GM18511 (cell line): ENCODE data around the gene LTK.

Experiments used
- ATAC-seq: cut with Tn5 transposase; IDR thresholded peaks from one replicate; pipeline ENCODE4 v1.9.1; 2021; ENCODE audit warnings: mild to moderate bottlenecking, moderate library complexity; ENCODE audit not compliant: unreplicated experiment

Gene LTK

DNA sequence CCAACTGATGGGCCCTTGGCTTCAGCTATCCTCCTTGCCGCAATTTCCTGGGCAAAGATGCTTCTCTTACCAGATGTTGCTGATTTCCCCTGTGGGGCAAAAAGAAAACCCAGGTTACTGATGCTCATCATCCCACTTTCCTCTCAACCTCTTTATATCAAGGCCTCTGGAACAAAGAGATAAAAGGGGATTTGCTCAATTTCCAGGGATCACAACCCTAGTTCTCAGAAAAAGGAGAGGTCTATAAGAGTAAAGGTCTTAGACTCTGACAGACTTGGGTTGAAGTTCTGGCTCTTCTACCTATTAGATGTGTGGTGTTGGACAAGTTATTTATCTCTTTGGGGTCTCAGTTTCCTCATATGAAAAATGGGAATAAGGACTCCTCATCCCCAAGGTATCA is 21.9 kb upstream of the LTK start:
- ATAC-seq = no peak

DNA sequence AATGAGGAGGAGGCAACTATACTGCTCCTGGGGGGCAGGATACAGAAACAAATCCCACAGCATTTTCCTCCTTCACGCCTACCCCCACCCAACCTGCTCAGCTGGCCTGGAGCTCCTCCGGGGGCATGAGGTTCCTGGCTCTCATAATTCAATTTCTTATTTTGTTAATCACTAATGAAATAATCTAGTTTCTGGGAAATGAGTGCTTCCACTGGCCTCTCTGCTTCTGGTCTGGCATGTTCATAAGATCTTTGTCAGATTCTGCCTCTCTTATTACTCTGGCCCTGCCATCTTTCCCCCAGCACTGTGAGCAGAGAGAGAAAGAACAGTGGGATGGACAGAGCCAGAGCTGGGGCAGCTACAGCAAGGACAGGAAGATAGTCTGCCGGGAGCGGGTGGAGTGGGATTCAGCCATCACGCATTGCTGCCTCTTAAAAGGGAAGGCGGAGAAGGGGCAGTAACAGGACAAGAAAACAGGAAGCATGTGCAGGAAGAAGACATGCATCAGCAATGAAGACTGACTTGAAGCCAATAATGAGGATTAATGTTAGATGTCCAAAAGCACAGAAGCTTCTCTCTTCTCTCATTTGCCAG is 16.8 kb upstream of the LTK start:
- ATAC-seq = no peak

DNA sequence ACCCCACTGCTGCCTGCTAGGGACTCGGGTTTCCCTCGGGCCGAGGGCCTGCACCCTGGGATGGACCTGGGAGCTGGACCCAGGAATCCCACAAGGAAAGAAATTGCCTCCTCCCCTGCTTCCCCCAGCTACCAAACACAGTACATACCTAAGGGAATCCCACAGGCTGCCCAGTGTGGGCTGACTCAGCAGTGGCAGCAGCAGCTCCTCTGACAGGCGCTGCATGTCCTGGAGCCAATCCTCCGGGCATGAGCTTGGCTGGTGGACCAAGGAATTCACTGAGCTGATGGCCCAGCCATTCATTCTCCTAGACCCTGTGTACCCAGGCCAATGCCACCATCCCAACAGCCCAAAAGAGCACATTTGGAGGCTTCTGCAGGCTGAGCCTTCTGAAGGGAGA is 9.5 kb upstream of the LTK start:
- ATAC-seq = no peak

DNA sequence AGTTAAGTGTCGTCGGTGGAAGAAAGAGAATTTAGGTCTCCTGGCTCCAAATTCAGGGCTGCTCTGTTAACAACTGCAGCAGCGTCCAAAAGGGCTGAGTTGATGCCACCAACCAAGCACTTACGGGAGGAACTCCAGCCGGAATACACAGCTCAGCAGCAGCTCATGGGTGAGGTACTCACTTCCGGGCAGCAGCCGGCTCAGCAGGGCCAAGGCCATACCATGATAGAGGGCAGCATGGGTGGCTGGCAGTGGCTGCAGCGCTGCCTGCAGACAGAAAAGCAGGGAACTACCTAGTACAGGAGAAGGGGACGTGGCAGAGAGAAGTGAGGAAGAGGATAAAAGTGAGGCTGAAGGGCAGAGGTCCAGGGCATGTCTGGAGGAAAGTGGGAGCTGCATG is 8.0 kb upstream of the LTK start:
- no peak for ATAC-seq

DNA sequence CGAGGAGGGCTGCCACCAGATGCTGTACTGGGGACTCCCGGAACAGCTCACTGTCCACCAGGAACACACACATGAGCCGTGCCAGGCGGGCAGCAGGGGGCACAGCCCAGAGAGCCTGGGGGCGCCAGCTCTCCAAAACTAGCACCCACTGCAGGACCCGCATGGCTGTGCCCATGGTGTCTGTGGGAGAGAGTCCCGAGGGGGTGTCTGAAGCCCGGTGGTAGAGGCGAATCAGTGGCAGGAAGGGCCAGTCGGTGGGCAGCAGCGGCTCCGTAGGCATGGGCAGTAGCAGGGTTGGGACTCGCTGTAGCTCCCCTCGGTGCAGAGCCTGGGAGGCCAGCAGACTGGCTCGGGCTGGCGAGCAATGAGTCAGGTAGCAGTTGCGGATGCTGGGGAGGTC is 7.0 kb upstream of the LTK start:
- ATAC-seq = no peak

DNA sequence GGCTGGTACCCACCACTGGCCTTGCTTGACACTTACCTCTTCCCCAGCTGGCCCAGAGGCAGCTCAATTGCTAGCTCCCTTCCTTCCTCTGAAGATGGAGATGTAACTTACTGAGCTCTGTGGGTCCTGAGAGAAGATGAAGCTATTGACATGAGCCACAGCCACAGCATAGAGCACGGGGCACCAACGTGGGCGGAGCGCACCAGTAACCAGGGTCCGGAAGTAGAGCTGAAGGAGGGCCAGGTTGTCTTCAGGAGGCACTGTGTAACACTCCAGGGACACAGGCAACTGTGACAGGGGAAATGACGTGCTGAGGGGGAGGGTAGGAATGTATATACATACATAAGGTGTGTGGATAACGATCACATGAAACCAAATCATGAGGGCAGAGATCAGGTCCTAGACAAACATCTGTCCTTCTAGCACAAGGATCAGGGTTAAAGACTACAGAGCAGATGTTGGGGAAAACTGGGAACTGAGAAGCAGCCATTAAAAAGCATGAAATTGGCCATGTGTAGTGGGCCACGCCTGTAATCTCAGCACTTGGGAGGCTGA is 4.3 kb upstream of the LTK start:
- ATAC-seq = no peak

DNA sequence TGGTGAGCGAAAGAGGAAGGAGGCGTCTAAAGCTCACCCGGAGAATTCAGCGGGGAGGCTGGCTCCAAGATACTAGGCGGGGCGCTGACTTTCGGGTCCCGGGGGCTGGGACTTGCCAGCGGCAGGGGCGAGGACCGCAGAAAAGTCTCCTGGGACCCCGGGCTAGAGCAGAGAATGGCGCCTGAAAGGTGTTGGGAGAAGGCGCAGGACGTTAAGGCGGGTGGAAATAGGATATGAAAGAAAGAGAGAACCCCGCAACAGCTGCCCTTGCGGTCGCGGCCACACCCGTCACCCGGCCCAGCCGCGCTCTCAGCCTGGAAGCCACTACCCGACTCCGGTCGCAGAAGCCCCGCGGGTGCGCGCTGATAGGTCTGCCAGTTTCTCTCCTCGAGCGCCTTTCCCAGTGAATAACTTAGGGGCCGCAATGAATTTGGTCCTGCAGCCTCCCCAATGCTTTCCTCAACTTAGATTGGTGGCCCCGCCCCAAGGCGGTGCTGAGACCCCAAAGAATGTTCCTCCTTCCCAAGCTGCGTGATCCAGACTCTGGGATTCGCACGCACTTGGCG is 604 bp downstream of the LTK start:
- peak; percentile 49 for ATAC-seq

DNA sequence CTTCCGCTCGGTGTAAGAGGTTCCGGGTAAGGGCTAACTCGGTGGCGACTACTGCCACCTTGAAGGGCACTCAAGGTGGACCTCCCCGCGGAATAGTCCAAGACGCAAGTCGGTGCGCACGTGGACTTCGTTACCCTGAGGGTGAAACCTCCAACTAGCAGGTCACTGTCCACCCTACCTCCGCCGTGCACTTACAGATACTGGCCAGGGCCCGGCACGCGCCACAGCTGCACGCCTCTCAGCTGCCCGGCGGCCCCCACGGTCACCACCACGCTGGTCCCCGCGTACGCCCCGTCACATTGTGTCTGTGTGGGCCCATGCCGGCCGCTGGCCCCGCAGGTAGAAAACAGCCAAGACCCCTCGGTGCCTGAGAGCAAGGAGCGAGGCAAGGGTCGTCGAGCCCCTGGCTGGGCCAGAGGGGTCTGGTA is 1.1 kb downstream of the LTK start:
- no peak for ATAC-seq

DNA sequence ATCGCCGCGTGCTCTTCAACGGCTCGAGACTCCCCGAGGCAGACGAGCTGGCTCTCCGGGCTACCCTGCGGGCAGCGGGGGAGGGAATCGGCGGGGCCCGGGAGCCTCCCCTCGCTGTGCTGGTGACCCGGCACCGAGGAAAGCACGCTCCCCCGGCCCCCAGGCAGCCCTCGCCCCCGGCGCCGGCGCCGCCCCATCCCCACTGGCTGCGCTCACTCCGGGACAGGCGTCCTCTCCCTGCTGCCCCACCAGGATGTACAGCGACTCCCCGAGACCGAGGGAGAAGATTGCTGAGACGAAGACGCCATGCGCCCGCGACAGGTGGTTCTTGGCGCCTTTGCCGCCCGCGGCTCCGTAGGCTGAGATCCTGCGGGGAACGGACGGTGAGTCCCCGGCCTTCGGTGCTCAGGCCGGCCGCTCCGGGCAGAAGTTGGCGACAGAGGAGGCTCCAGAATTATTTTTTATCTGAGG is 1.7 kb downstream of the LTK start:
- no peak for ATAC-seq

DNA sequence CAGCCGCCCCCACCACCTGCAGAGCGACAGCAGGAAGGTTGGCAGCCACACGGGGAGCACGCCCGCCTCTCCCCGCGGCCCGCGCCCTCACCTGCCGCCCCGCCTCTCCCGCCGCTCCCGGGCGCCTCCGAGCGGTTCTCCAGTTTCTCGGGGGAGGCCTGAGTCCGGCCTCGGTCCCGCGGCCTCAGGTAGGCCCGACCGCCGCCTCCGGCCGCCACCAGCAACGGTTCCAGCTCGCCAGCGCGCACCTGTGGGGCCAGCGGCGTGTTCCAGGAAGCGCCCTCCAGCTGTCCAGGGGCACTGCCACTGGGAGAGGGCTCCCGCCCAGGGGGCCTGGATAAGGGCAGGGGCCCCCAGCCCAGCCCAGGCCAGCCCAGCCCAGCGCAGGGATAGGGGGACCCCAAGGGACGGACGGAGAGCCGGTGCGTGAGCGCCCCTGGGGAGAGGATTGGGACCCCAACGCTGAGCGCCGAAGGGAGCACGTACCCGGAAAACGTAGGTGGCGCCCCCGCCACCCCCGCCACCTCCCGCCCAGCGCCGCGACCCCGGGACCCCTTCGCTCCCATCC is 2.2 kb downstream of the LTK start:
- no peak for ATAC-seq

DNA sequence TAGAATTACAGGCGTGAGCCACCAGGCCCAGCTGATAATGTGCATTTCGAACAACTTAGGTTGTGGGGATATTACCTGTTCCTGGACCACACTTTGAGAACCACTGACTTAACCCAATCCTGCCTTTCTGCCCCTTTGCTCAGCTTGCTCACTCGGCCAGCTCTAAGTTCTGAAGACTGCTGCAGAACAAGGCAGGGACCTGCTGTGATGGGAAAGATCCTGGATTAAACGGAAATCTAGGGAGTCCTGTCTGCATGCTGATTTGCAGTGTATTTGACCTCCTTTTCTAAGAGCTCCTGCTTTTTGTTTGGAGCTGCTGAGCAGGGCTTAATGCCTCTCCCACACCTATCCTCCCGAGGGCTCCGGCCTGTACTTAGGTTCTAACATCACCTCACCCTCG is 2.9 kb downstream of the LTK start:
- no peak for ATAC-seq

DNA sequence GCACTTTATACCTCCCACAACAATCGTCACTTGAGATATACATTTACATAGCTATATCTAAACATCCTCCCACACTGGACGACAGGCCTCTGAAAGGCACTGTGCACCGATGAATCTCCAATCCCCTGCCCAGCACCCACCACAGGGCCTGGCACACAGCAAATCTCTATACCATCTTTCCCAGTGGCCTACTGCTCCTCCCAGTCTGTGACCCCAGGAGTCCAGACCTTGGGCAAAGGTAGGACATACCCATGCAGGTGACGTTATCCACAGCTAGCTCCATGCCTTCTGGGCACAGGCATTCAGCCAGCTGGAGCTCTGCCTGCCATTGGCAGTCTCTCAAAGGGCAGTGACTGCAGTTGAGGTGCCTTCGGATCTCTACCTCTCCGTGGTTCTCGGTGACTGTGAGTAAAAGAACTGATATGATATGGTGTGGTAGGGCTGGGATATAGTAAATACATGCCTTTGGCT is 5.8 kb downstream of the LTK start:
- ATAC-seq = no peak

DNA sequence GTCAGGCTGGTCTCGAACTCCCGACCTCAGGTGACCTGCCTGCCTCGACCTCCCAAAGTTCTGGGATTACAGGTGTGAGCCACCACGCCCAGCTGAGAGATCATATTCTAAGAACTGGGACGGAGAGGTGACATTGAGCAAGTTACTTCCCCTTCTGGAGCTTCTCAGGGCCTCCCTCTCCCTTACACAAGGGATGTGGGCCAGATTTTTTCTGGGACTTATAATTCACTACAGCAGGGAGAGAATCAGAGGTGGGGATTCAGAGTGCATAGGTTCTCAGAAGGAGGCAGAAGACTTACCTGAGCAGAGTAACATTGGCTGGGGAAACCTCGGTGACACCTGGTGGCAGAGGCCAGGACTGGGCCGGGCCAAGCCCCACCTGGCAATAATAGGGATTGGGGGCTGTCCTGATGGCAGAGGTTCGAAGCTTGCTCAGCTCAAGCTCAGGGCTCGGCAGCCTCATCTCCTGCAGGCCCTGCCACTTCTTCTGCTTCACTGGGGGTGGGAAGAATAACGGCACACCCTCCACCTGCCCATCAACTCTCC is 6.8 kb downstream of the LTK start:
- no peak for ATAC-seq

DNA sequence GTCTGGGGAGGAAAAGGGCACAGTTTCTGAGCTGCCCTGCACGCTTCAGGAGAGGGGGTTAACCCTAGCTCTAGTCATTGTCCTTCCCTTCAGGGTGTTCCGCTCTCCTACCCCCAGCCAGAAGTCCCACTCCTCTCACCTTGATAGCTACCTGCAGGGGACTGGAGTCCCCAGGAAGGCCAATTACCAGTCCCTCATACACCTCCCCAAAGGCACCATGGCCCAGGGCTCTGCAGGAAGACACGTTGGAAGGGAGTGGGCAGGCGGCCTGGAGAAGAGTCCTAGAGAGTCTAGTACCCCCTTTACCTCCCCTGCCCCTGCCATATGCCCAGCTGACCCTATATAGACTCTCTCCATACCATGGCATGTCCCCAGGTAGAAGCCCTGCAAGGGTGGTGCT is 7.9 kb downstream of the LTK start:
- no peak for ATAC-seq

DNA sequence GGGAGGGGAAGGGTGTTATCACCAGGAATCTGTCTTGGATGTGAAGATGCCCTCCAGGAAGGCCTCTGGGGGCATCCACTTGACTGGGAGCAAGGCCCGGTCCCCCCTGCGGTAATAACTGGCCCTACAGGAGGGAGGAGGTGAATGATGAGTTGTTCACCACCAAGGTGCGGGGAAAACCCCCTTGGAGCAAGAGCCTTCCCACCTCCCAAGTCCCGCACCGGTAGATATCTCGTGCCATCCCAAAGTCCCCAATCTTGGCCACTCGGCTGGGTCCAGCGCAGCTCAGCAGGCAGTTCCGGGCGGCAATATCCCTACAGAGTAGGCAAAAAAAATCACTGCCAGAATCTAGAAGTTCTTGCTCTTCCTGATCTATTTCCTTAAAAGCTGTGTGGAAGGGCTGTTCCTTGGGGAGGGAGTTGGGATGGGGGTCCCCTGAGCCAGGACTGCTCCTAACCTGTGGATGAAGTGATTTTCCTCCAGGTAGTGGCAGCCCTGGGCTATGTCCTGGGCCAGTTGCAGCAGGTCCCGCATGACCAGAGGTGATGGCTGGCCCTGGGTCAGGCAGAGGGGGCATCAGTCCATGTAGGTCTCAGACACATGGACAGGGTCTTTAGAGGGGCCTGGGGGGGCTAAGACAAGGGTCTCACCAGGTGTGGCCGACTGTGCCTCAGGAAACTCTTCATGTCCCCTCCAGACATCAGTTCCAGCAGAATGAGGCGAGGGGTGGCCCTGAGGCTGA is 8.7 kb downstream of the LTK start:
- no peak for ATAC-seq

DNA sequence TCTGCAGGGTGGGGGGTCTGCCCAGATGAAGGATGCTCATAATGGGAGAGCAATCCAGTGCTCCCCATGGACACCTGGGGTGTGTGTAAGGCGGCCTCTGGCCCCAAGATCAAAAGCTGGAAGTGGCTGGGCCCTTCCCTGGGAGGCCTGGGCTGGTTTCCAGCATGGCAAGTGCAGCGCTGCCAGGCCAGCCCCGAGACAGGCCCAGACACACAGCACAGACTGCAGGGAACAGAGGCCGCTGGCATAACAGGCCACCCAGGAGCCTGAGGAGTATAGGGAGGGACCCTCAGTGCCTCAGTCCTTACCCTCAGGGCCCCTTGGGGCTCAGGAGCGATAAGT is 10.0 kb downstream of the LTK start:
- no peak for ATAC-seq

DNA sequence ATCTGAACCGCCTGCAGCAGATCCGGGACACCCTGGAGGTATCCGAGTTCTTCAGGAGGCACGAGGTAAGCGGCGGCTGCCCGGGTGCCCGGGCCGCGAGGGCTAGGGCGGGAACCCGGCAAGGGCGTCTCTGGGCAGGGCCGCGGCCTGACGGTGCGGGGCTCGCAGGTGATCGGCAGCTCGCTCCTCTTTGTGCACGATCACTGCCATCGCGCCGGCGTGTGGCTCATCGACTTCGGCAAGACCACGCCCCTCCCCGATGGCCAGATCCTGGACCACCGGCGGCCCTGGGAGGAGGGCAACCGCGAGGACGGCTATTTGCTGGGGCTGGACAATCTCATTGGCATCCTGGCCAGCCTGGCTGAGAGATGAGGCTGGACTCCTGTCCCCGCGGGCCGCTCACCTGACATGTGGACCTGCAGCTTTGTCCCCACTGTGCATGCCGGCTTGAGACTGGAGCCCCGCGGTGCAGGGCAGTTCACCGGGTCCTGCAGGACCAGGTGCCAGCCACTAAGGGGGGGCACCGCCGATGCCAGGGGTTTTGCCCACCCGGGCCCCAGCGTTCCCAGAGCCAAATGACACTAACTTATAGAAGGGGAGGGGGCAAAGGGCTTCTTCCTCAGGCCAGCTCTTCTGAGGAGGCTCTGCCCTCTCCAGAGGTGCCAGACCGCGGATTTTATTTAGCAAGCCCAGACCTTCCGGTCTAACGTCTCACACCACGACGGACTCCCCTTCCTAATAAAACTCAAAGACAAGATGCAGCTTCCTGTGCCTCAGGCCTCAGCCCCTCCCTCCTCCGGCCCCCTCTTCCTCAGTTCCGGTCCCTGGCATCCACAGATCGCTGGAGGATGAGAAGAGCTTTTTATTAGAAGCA is 10.6 kb downstream of the LTK start:
- no peak for ATAC-seq

DNA sequence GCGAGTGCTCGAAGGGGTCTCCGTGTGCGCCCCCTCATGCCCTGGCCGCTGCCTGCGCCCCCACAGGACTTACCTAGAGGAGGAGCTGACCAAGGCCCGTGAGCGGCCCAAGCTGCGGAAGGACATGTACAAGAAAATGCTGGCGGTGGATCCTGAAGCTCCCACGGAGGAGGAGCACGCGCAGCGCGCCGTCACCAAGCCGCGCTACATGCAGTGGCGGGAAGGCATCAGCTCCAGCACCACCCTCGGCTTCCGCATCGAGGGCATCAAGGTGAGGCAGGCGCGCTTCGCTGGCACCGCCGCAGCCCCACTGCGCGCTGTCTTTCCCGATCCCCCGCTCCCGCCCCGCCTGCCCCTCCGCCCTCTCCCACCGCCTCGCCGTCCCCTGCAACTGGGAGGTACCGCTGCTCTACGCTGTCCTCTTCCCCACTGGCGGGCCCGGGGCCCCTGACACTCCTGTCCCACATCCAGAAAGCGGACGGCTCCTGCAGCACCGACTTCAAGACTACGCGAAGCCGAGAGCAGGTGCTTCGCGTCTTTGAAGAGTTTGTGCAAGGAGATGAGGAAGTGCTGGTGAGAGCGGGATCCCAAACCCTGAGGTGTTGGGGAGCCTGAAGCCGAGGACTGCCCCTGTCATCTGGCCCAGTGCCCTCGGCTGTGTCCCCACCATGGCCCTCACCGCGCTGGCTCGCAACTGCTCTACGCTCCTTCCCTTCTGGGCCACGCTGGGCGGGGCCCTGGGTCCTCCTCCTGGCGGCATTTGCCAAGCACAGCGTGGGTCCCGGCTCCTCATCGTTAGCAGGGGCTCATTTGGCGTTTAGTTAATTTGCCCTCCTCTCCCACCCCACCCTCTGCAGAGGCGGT is 11.5 kb downstream of the LTK start:
- ATAC-seq = no peak

DNA sequence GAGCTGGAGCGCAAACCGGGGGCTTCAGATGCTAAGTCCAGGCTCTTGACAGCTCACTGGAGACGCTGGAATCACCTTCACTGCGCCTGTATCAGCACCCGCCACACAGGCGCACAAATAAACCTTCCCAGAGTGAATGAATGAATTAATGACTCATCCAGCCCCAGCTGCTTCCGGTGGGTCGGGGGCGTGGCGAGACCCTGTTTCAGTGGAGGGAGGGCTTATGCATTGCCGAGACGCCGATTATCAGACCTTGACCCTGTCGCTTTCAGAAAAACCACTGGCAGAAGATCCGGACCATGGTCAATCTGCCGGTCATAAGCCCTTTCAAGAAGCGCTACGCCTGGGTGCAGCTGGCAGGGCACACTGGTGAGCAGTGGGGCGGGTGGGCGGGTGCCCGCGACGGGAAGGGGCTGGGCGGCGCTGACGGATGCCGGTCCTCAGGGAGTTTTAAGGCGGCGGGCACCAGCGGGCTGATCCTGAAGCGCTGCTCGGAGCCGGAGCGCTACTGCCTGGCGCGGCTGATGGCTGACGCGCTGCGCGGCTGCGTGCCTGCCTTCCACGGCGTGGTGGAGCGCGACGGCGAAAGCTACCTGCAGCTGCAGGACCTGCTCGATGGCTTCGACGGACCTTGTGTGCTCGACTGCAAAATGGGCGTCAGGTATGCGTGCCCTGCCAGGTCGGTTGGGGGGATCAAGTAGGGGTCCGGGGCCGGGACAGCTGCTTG is 12.3 kb downstream of the LTK start:
- ATAC-seq = peak; percentile 51
